Measurements from ENCODE around the gene GPRC5C.

Gene GPRC5C

DNA sequence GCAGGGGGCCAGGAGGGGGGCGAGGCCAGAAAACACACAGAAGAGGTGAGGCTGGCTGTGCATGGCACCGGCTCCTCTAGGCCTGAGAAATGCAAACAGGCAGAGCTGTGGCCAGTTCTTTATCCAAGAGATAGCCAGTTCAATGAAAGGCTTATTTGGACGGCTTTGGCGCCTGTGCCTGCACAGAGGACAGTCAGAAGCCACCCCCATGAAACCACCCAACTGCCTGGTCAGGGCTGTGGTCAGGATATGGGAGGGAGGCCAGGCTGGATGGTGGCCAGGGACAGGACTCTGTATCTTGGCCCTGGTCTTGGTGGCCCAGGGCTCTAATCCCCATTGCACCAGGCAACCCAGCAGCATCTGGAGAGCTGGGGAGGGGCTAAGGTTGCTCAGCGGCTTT, 24.5 kb upstream of the GPRC5C start:
- FAIRE-seq, result no peak

DNA sequence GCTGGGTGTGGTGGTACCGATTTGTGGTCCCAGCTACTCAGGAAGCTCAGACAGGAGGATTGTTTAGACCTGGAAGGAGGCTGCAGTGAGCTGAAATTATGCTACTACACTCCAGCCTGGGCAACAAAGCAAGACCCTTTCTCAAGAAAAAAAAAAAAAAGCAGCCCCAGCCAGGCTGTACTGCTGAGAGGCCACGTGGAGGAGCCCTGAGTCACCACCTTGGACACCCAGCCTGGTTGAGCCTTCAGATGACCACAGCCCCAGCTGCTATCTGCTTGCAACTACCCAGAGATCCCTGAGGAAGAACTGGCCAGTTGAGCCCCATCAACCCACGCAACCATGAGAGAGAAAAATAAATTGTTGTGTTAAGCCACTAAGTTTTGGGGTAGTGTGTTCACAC, 23.6 kb upstream of the GPRC5C start:
- no peak for FAIRE-seq

DNA sequence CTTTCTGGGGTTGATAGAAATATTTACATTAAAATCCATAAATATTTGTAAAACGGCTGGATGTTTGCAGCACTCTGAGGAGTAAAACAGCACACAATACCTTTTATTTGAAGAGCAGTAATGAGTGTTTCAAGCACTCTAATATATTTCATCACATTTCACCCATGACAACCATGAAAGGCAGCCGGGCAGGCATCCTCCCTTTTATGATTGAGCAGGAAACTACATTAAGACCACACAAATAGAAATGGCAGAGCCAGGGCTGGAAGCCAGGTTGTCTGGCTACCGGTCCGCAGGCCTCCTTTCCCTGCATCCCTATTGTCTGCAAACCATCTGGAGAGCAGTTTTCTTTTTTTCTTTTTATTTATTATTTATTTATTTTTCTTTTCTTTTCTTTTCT, 23.1 kb upstream of the GPRC5C start:
- no peak for FAIRE-seq

DNA sequence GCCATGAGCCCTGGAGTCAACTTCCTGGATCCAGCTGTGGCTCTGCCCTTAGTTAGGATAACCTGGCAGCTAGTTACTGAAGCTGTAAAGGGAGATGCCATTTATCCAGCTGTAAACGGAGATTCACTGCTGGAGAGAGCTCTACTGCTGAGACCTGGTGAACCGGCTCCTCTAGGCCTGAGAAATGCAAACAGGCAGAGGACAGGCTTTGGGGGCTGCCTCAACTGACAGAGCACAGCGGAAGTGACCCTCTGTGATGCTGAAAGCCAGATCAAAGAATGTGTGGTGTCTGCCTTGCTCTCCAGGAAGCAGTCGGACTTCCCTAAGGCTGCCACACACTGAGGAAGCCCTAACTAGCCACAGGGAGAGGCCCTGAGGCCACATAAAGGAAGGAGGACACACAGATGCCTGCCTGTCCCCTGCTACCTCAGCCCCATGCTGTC, 21.9 kb upstream of the GPRC5C start:
- FAIRE-seq, result no peak

DNA sequence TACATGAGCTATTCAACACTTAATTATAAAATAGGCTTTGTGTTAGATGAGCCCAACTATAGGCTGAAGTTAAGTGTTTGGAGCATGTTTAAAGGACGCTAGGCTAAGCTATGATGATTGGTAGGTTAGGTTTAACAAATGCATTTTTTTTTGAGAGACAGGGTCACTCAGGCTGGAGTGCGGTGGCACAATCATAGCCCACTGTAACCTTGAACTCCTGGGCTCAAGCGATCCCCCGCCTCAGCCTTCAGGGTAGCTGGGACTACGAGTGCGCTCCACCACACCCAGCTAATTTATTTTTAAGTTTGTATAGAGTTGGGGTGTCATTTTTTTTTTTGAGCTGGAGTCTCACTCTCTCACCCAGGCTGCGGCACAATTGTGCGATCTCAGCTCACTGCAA, 19.3 kb upstream of the GPRC5C start:
- no peak for FAIRE-seq

DNA sequence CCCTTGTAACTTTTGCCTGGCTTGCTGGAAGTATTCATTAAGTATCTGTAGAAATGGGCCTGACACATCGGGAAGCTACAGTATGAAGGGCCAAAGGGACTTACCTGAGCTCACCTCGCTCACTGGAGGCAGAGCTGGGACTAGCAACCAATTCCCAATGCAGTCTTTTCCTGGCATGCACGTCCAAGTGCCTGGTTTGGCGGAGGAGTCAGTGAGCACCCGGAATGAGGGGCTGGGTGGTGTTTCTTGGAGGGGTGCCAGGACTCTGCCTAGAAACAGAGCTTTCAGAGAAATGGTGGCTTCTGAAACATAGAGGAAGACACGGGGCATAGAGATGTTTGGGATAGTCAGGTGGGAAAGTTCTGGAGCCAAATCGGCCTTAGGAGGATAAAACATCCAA, 18.4 kb upstream of the GPRC5C start:
- FAIRE-seq, result no peak

DNA sequence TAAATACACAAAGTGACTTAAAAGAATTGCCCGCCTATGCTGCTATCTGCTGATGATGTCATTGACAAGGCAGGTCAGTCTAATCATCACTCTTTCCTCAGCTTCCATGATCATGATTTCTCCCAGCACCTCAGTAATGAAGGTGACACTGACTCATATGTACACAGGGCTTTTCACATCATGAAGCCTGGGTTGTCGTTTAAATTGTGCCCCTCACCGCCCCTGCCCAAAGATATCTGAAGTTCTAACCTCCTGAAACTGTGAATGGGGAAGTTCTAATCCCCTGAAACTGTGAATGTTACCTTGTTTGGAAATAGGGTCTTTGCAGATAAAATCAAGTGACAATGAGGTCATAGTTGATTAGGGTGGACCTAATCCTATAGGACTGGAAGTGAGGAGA, 17.4 kb upstream of the GPRC5C start:
- no peak for FAIRE-seq

DNA sequence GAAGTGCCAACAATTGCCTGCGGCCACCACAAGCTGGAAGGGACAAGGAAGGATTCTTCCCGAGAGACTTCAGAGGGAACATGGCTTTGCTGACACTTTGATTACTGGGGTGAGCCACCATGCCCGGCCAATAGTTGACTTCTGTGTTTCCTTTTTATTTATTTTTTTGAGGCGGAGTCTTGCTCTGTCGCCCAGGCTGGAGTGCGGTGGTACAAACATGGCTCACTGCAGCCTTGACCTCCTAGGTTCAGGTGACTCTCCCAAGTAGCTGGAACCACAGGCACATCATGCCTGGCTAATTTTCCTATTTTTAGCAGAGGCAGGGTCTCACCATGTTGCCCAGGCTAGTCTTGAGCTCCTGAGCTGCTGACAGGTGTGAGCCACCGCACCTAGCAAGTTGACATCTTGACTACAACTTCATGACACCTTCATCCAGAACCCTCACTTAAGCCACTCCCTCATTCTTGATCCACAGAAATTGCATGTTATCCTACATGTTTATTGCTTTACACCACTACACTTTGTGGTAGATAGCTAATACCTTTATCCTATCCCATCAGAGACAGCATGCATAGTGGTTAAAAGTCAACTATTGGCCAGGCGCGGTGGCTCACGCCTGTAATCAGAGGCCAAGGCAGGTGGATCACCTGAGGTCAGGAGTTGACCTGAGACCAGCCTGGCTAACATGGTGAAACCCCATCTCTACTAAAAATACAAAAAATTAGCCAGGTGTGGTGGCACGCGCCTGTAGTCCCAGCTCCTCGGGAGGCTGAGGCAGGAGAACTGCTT, 16.1 kb upstream of the GPRC5C start:
- FAIRE-seq, result no peak

DNA sequence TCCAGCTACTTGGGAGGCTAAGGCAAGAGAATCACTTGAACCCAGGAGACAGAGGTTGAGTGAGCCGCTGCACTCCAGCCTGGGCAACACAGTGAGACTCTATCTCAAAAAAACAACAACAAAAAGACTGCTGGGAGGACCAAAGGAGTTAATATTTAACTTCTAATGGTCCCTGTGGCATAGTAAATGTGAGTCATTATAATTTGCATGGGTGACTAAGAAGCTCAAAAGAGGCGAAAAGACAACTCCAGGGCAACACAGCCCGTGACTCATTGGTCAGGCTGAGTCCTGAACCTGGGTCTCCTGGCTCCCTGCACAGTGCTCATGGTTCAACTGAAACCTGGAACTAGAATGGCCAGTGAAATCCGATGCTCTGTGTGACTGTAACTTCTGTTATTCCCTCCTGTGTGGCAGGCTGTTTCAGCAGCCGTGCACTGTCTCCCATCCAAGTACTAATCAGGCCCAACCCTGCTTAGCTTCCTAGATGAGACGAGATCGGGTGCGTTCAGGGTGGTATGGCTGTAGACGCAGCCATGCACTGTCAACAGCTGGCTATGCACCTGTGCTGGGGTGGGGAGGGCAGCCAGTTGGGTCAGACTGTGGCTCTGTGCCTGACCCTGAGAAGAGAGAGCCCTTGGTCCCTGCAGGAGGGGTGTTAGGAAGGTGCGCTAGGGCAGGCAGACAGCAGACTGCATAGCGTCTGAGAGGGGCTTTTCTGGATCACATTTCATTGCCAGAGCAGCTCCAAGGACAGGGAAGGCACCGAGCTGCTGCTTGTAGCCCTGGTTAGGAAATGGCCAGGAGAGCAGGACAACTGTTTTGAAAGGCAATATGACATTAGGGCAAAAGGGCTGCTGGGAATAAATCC, 14.5 kb upstream of the GPRC5C start:
- no peak for FAIRE-seq

DNA sequence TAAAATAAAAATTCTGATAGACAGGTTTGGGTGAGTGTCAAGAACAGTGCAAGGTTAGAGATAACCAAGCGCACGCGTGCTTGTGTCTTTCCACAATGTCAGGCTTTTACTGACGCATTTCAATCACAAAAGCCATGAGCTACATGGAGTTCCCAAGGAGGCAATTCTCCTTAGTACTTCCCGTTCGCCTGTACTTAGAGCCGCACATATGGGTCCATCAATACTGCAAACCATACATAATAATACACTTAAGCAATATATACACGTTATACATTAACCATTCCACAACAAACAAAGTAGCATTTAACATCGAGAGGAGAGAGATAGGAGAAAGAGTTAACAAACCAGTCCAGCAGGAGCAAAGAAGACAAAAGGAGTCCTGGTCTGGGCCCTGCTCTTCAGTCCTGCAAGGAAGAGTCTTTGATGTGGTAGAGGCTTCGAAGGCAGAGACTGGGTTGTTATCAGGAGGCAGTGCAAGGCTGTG, 11.9 kb upstream of the GPRC5C start:
- FAIRE-seq, result no peak

DNA sequence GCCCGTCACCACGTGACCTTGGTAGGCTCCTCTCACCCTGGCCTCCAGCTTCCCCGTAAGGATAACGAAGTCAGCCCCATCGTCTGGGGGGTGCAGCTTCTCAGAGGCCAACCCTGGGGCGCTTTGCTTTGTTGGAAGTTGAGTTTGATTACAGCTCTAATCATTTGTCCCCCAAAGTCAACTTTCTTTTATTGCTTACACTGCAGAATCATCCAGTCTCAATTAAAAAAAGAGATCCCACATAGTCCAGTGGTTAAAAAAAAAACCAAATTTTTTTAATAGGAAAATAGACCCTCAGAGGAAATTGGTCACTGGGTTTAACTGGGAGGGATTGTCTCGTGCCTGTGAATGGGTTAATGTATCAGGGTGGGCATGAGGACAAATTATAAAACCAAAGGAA, 7.8 kb upstream of the GPRC5C start:
- FAIRE-seq, result no peak

DNA sequence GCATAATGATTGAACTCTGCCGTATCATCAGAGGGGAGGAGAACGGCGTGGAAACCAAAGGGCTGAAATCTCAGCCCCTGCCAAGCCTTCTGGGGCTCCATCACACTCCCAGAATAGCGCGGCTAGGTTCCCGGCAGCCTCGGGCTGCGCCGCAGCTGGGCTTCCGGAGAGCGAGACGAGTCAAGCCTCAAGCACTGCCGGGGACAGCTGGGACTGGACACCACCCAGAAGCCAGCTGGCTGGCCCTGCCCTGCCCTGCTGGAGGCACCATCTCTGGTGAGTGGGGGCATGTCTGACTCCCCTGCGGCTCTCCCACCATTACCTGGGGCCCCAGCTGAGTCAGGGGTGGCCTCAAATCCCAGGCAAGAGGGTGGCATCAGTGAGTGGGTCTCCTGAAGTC, 7.2 kb upstream of the GPRC5C start:
- FAIRE-seq, result no peak

DNA sequence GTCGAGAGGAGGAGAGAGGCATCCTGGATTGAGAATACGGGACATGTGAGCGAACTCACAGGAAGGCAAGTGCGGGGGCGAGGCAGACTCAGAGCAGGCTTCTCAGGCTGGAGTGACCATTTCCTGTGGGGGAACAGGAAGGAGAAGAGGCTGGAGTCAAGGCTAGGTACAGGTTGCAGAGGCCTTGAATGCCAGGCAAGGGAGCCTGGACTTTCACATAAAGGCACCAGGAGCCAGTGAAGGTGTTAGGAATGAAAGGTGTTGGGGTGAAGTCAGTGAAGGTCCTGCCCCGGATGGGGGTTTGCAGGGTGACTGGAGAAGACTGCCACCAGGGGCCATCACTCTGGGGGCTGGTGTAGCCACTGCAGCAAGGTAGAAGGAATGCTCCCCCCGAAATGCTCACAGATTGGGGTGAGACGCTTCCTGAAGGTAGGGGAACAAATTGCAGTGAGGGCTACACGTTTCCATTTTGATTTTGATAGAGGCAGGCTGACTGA, 5.3 kb upstream of the GPRC5C start:
- FAIRE-seq, result no peak

DNA sequence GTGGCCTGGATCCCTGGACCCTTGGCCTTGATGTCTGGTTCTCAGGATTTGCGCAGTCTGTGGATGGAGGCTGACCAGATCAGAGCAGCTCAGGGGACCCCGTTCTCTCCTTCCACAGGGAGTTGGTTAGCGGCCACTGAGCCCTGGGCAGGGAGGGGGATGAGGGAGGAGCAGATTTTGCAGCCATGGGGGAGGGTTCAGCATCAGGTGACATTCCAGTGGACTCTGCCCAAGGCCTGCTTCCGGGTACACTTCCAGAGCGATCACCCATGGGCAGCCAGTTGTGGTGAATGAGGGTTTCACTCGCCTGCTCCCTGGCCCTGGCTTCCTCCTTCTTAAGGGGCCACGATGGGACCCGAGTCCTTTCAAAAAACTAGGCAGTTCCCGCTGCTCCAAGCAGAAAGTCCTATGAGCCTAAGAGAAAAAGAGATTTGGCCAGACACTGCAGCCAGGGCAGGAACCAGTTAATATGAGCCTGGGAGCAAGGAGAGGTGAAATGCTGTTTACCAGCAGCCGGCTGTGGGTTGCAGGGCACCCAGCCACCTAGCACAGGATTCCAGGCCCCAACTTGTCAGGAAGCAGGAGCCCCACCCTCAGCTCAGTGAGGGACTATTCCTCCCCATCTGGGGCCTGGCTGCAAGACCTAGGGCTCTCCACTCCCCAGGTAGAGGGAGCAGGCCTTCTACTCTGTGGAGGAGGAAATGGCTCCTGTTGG, 4.7 kb upstream of the GPRC5C start:
- FAIRE-seq, result no peak

DNA sequence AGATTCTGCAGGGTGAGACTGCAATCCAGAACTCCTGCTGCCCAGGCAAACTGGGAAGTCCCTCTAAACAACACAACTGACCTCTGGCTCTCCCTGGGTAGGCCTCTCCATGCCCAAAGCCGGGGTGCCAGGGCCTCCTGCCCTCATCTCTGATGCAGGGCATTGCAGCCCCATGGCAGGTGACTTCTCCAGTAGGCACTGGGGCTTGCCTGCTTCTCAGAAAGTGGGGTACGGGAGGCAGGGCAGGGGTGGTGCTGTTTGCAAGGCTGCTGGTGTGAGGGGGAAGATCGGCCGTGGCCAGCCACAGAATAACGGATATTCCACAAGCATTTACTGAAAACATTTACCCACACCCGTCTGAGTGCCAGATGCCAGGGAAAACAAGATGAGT, 4.1 kb upstream of the GPRC5C start:
- no peak for FAIRE-seq

DNA sequence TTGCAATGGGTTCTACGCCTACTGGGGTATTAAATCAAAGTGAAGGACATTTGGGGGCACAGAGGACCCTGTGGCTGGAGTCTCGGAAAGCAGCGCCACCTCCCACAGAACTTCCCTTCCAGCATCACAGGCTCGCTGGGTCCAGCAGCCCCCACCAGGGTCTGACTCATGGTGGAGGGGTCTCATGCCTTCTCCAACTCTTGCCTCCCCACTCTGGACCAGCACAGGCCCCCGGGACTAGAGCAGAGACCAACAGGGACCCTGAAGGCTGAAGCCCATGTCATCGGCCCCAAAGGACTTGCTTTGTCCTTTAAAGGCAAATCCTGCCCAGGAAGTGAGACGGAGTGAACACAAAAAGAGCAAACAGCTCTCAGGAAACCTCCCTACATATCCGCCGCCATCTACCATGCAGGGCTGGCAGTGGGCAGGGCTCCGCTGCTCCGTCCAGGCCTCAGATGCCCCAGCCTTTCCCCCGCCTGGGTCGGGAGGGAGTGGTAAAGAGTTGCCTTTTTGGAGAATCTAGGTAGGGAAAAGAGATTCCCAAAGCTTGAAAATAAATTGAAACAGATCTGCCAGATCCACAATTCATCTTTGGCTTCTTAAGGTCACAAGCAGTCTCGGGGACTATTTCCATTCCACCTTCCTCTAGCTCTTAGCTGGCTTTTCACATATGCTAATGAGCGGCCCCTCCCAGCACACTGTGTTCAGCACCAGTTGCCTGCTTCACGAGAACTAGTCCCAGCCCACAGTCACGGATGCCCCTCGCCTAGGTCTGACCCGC, 2.1 kb upstream of the GPRC5C start:
- FAIRE-seq, result no peak

DNA sequence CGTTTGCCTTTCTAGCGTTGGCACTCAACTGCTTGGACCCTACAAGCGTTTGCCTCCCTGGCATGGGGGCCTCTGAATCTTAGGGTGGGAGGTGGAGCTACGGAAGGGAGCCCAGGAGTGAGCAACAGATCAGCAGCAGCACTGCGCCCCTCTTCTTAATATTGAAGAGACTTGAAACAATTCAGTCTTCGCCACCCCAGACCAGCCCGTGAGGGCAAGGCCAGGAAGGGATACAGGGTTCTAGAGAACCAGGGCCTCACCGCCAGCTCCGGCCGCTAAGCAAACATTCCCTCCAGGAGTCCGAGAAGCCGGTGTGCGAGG, 1.5 kb upstream of the GPRC5C start:
- FAIRE-seq, result no peak

DNA sequence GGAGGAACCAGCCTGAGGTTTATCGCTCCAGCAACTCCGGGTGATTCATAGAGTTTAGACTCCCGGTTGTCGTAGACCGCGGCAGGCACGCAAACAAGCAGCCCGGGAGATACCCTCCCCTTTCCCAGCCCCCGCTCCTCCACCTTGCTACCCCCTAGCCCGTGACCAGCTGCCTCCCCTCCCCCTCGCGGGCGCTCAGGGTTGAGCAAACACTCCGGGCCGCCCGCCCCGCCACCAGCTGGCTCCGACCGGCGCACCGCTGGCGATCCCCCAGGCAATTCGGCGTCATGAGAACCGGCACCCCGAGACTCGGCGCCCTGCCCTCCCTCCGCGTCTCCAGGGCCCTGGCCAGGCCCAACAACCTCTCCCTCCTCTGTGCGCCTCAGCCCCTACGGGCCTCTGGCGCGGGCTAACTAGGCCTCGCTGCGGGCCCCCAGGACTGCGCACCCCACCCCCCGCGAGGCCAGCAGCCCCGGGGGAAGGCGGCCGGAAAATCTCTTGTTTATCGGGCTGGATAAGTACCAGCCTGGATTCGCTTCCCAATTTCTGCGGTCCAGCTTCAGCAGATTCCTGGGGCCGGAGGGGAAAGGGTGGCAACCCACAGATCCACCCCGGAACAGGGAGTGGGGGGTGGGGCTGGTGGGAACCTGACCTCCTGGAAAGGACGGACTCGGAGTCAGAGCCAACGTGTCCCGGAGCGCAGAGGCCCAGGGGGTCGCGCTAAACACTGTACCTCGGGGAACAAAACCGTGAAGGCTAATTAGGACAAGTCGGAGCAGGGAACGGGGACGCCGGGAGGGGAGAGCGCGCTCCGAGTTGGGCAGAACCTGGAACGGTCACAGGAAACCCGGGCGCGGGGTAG, 951 bp upstream of the GPRC5C start:
- FAIRE-seq, result no peak

DNA sequence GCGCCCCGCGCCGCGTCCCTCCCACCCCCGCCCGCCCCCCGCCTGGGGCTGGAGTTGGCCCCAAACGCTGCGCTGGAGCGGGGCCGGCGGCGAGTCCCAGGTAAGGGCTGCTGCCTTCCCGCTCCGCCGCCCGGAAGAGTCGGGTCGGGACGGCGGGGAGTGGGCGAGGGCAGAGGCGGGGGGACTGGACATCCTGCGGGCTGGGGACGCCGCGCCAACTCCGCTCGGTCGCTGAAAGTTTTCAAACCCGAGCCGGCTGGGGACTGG, 469 bp downstream of the GPRC5C start:
- FAIRE-seq, result no peak

DNA sequence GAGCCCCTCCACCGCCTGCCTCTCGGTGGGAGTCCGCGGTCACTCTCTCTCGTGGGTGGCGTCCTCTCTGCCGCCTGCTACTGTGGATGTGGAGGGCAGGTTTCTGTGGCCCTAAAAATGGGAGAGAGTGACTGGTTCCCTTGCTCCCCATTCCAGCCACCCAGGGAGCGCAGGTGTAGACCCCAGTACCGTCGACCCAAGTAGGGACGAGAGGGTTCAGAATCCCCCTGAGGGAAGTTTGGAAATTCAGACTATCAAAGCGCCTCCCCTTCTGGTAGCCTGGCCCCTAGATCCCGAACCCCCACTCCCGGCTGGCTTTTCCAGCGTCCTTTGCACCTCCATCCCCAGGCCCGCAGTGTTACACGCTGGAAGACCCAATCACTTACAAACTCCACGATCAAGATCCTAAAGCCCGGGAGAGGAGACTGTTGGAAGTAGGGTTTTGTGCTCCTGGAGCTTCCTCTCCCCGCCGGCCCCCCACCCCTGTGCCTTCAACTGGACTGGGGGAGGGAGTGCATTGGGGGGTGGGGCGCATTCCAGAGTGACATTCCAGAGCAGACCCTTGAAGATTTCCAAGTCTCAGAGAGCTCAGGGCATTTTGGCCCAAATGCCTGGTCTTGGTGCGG, 991 bp downstream of the GPRC5C start:
- FAIRE-seq, result no peak

DNA sequence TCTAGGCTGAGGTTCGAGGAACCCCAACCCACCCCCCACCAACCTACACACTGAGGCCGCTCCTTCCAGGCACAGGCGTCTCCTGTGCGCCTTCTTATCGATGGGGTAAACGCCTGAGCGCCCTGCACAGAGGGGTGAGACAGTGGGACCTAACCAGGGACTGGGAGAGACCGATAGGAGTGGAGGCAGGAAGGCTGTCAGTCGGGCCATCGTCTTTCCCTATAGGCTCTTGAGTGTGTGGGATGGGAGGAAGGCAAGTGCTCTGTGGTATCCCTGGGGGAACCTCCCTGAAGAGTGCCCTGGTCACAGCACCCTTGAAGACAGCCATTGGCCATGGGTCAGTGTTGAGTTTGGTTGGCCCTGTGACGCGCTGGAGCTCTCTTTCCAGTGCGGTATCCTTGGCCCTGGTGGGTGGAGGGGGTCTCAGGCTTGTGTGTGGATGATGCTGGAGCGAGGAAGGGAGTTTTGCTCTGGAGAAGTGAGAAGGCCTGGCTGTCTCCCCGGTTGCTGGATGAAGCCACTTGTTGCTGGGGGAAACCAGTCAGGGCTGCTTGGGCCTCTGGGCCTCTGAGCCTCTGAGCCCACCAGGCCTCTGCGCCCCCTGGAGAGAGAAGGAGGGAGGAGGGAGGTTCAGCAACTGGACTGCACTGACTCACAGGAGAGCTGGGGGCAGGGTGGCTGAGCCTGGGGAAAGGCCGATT, 1.7 kb downstream of the GPRC5C start:
- FAIRE-seq, result no peak
